ENCODE measurements around the gene MINDY1.

- TF ChIP-seq CTCF (IDR thresholded peaks at IDR 0.05; ENCODE audit: insufficient read depth, low read depth, low read length) (no peak), EZH2 (IDR thresholded peaks at IDR 0.05; ENCODE audit: insufficient read depth, low read length) (no peak)
Measured at GRCh38 chr1:150981177-150981804, 25.4 kb downstream of the MINDY1 start.
